ENCODE data around the gene KAT2B.

DNA sequence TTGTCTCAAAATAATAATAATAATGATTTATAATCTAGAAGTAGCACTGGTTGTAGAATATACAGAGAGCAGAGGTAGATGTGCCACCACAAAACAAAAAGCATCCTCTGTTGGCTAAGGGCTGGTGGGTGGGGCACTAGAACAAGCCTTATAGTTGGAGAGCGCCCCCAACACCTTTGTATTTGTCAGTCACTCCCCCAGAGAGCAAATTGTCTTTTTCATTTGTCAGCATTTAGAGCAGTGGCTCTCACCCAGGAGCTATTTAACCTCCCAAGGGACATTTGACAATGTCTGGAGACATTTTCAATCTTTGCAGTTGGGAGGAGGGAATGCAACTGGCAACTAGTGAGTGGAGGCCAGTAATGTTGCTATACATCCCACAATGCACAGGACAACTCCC, 6.3 kb downstream of the KAT2B start:
- TF ChIP-seq, protein P1, sequence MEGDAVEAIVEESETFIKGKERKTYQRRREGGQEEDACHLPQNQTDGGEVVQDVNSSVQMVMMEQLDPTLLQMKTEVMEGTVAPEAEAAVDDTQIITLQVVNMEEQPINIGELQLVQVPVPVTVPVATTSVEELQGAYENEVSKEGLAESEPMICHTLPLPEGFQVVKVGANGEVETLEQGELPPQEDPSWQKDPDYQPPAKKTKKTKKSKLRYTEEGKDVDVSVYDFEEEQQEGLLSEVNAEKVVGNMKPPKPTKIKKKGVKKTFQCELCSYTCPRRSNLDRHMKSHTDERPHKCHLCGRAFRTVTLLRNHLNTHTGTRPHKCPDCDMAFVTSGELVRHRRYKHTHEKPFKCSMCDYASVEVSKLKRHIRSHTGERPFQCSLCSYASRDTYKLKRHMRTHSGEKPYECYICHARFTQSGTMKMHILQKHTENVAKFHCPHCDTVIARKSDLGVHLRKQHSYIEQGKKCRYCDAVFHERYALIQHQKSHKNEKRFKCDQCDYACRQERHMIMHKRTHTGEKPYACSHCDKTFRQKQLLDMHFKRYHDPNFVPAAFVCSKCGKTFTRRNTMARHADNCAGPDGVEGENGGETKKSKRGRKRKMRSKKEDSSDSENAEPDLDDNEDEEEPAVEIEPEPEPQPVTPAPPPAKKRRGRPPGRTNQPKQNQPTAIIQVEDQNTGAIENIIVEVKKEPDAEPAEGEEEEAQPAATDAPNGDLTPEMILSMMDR (IDR thresholded peaks at IDR 0.05) = no peak
- no peak for TF ChIP-seq POLR2A (IDR thresholded peaks at IDR 0.05)
